Stimulated activated CD8-positive, alpha-beta memory T cell treated with anti-CD3 and anti-CD28 coated beads, Interleukin-15, amount 100 ng/mL, for 4 hours (primary cell): Measurements from ENCODE around the gene MEGF6.

Experiments used
- DNase-seq, 2 donors: peaks; one replicate each; pipeline ENCODE4 v3.0.0-alpha.2; 2020; ENCODE audit warnings: low read depth in 2 of 2

Gene MEGF6

DNA sequence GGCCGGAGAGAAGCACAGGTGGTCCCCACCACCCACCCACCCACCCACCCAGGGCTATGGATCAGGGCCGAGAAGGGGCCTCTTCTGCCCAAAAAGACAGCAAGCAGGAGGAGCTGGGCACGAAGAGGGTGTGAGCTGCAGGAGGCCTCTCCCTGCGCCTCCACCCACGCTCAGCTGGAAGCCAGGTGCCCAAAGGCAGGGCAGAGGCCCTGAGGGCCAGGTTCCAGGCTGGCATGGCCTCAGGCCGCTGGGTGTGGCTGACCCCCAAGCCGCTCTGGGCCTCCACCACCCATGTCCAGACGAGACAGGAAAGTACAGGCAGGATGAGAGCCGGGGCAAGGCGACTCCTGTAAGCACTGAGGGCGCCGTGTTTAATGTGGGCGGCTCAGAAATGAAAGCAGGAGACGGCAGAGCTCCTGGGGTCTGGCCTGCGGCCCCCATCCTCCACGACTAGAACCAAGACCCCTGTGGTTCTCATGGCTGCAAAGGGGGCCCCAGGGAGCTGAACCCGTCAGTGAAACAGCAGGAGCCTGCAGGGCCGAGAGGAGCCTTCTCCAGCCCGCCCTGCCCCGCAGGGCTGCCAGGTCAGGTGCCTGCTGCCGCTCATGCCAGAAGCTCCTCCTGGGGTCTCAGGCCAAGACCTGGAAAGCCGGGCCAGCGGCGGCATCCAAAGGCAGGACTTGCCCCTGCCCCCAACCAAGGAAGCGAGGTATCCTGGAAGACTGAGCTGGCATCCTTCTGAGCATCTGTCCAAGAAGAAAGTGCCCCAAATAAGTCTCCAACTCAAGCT, 56.0 kb downstream of the MEGF6 start:
- DNase-seq = no peak

DNA sequence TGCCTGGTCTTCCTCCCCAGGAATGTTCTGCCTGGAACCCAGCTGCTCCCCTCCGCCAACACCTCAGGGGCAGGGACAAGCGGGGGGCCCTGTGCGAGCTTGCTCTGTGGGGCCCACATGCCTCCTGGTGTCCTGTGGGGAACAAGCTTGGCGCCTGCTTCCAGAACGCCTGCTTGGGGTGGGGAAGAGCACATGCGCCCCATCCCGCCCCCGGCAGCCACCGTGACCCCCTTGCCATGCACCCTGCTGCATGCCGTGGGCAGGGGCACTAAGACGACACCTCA, 57.4 kb downstream of the MEGF6 start:
- no peak for DNase-seq

DNA sequence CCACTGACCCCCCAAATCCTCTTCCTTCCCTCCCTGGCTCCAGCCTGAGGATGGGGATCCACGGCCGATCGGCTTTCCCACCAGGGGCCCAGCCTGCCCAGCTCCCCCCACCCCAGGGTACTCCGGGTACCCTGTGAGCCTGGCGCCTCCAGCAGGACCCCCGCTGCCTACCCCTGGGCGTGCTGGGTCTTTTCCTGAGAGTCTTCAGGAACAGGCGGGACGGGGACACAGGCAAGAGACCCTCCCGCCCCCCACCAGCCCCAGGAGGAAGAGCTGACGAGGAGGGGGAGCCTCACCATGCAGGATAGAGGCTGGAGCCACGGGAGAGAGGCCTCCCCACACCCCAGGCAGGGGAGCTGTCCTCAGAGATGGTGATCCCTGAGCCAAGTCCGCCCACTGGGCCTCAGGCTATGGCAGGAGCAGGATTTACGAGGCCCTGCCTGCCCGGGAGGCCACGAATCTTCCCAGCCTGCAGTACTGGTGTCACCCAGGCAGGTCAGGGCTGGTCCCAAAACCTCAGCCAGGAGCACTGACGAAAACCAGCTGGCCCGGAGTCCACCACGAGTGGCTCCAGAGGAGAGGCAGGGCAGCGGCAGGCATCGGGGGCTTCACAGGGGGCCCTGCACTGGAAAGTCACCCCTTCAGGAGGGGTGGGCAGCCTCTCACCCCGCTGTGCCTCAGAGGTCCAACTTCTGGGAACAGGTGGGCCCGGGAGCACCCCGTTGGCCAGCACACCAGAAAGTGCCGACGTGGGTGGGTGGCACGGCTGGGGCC, 58.0 kb downstream of the MEGF6 start:
- DNase-seq = no peak

DNA sequence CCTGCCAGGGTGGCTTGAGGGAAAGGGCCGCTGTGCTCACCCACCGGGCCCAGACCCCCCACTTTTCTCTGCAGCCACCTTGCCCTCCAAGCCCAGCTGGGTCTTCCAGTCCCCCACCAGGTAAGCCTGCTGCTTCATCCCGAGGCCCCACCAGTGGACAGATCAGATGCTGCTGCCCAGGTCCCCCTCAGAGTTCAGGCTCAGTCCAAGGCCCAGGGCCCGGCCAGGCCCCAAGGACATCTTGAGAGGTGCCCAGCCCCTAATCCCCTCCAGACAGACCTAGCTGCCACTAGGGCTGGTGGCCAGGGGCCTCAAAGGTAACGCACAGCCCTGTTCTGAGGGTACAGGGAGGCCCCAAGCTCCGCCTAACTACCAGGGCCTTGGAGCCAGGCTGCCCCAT, 58.6 kb downstream of the MEGF6 start:
- no peak for DNase-seq

DNA sequence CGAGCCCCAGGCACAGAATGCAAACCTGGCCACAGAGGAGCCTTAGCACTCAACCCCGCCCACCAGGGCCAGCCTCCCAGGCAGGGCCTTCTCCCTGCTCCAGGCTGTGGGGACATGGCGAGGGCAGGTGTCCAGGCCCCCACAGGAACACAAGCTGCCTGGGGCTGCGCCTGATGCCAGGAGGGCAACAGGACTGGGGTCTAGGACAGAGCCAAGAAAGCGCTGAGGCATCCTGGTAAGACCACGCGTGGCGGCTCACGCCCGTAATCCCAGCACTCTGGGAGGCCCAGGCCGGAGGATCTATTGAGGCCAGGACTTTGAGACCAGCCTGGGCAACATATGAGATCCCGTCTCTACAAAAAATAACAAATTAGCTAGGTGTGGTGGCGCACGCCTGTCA, 59.1 kb downstream of the MEGF6 start:
- no peak for DNase-seq

DNA sequence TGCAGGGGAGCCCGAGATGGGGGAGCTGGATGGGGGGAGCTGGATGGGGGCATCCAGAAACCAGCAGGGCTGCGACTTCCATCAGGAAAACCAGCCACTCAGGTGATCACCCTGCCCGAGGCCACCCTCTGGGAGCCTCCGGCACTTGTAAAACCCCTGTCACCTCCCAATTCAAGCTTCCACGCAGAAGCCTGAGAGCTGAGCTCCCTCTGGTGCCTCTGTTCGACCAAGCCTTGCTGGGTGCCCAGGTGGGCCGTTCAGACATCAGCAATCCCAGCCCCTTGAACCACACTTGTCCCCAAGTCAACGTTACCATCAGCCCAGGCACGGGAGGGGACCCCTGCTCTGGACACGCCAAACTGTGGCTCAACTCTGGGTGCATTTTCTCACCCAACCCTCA, 59.6 kb downstream of the MEGF6 start:
- DNase-seq = no peak

DNA sequence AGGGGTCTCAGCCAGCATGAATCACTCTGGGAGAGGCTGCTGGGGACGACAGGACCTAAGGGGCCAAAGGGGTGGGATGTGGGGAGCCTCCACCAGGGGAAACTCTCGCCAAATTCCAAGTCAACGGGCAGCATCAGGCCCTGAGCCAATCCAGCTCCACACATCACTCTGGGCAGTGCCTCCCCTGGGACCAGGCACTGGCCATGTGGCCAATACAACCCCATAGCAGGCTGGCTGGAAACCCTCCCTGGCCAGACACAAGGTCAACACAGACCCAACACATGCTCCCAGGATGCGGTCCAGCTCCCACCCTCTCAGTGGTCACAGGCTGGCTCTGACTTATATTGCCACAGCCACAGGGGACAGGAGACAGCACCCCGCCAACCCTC, 60.0 kb downstream of the MEGF6 start:
- no peak for DNase-seq

DNA sequence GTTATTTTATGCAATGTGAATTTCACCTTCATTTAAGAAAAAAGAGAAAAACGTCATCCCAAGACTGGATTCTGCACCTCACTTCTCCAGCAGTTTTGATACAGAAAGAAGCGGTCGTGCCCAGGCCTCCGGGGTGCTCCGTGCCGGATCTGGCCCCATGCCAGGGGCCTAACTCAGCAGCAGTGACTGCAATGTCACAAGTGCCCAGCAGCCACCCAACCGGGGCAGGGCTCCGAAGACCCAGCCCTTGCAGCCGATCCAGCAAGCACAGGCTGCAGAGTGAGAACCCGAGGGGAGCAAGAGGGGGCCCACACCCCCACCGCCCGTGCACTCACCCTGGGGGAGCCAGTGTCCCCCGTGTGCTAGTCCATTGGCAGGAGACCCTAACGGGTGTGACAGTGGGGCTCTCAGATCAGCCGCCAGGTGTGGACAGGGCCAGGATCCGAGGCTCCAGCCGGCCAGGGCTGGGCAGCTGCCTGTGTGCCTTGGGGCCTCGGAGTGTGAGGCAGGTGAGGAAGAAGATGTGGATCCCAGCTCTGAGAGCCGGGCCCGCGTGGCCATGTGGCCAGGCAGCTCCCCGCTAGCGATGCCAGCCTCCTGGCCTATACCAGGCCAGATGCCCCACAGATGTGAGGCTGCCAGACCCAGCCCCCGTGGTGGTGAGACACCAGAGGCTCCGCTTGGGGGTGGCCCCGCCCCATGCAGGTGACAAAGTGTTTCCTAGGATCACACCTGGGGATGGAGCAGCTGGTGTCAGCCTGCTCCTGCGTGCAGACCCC, 60.6 kb downstream of the MEGF6 start:
- no peak for DNase-seq

DNA sequence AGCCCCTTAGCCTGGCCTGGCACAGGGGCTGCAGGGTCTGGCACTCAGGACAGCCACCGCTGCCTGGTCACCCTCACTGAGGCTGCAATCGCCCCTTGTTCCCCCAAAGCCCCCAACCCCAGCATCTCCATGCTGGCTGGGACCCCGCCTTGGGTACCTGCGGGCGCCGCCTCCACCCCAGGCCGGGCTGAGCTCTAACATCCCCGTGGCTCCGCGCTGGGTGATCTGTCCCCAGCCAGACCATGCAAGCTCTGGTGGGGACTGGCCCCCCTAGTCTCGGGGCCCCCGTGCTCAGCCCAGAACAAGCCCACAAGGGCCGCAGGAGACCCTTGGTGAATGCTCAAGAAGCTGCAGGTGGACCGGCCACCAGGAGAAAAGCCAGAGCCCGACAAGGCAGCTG, 62.4 kb downstream of the MEGF6 start:
- DNase-seq = no peak

DNA sequence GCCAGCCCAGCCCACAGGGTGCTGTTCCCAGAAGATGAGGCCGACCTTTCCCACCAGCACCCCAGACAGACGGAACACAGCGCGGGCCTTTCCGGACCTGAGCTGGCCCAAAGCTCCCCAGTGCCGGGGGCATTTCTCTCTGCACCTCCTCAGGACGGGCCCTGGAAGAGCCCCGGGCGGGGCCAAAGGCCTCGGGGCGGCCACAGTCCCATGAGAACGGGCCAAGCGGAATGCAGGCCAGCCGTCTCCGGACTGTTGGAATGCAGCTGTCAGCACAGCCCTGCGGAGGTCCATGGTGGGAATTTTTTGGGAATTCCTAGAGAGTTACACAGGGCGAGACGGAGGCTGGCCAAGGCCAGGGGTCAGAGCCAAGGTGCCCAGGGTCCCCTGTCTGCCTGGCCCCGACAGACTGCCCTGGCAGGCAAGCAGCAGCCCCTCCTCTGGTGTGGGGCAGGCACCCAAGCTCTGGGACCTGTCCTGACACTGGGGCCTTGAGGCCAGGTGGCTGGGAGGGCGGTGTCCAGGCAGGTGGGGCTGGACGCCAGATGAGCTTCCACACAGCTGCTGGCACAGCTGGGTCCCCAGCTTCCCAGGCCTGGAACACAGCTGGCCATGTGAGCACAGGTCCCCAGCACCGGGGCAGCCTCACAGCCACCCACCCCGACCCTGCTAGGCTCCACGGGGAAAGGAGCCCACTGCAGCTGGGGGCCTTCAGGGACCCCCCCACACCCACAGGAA, 63.0 kb downstream of the MEGF6 start:
- no peak for DNase-seq

DNA sequence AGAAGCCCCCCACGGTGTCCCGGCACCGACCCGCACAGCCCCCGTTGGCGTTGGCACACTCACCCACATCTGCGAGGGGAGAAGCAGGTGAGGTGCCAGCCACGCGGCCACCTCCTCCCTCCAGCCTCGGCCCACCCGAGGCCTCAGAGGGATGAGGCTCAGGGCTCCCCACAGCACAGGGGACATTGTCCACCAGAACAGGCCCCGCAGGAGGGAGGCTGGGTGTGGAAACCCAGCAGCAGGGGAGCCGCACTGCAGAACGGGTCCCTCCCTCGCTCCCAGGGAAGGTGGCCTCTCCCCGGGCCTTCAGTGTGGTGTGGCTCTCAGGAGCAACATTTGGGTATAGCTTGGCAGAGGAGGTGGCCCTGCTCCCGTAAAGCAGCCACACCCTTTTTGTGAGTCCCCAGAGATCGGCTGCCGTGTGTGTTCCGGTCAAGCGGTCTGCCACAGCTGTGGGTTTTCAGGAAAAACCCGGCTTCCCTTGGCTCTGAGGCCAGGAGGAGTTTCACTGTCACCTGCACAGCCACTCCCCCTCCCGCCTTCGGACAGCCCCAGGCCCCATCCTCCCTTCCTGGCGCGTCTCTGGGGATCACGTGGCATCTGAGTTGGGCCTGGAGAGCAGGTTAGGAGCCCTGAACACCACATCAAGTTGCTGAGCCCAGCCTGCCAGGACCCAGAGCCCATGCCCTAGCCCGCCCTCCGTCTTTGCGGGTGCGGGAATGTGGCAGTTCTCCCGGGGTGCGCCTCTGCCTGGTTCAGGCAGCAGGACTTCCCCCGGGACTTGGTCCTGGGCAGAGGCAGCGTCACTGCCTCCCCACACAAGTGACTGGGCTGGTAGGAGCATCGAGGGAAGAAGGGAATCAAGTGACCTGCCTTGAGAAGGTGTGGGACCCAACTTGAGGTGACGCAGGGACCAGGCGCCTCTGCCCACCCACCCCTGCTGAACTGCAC, 64.0 kb downstream of the MEGF6 start:
- no peak for DNase-seq

DNA sequence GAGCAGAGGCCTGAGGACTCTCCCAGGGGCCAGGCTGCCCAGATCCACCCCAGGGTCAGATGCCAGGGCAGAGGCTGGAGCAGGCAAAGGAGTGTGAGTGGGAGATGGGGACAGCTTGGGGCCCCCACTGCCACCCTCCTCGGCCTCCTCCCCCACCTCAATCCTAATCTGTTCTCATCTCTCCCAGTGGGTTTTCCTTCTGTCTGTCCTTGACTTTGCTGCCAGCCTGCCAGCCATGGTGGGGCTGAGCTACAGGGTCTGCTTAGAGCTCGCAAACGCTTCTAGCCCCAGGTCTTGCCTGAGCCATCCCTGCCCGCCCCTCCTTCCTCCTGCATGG, 65.3 kb downstream of the MEGF6 start:
- no peak for DNase-seq

DNA sequence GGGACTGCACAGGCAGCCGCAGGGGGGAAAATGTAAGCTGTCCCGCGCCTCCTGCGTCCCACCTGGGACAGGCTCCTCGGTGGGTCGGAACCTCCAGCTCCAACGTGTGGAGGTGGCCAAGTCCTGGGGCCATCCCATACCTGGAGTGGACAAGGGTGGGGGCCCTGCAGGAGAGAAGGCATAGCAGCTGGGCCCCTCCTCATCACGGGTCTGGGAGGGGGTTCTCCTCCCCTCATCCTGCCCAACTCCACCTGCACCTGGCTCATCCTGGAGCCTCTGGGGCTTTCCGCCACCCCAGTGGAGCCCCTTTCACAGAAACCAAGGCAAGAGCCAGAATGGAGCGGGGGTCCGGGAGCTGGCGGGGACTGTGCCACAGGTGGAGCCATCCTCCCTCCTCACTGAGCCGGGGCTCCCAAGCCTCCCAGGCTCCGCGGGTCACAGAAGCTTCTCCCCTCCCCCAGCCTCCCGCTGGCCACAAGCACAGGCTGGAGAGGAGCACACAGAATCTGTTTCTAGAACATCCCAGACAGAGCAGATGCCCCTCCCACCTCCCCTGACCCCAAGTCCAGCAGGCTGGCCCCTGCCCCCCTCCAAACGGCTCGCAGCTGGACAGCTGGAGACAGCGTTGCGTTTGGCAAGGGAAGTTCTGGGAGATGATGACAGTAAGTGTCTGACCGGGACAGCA, 65.8 kb downstream of the MEGF6 start:
- no peak for DNase-seq

DNA sequence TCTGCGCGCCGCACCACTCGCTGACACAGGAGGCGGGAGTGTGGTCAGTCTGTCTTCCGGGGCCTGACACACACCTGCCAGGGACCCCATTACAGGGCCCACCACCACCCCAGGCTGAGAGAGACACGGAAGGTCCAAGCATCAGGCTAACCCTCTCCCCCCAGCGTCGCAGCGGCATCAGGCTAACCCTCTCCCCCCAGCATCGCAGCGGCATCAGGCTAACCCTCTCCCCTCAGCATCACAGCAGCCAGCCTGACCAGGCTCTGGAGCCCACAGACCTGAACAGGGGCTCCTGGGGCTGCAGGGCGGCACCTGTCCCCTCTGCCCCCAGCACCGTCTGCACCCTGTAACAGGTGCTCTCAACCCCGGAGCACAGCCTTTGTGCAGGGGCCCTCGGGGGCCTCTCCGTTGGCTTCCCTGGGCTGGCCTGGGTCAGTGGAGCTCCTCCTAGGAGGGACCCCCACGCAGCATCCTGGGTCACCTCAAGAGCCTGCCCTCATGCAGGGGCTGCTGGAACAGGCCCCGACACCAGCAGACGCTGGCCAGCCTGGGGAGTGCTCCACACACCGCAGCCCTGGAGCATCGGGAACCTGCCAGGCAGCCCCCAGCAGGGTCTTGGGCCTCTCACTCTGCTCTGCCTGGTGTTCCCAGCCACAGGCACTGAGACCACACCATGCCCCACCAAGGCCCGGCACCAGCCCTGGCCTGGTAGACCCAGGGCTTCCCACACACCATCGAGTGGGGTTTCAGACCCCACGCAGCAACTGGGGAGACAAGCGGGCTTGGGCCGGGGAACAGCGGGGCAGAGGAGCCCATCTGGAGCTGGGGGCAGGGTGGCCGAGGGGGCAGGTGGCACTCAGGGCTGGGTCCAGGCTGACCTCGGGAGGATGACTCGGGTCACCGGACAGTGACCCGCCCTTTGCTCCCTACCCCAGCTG, 67.0 kb downstream of the MEGF6 start:
- DNase-seq = no peak

DNA sequence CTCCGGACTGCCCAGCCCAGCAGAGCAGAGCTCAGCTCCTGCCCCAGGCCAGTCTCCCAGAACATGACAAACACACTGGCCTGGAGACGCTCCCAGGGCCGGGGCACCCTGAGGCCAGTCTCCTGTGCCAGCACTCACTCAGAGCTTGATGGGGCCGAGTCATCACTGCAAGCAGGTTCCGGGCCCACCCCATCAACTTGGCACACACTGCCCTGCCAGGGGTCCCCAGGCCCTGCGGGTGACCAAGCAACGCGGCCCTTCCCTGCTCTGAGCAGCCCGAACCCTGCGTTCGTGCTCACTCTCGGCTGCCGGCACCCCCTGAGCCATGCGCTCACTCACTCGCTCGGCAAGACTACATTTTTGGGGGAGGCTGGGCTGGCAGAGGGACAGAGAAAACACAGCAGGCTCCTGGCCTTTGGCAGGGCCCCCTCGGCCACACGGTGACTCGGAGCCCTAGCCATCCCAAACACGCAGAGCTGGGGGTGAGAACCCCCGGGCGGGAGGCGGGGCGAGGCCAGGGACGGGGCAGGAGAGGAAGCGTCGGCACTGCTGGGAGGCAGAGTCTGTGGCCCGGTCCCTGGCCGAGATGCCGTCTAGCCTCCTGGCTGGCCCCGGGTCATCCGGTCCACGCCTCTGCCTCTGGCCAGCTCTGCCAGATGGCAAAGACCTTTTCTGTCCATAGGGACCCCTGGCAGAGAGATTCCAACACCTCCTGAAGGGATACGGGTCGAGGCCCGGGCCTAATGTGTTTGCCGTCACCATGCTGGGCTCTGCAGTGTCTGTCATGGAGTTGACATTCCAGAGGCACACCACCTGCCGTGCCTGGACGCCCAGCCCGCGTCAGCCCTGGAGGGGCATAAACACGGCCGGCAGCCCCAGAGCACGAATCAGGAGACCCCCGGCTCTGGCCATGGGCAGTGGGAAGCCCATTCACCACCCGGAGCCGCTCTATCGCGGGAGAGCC, 68.0 kb downstream of the MEGF6 start:
- DNase-seq = no peak

DNA sequence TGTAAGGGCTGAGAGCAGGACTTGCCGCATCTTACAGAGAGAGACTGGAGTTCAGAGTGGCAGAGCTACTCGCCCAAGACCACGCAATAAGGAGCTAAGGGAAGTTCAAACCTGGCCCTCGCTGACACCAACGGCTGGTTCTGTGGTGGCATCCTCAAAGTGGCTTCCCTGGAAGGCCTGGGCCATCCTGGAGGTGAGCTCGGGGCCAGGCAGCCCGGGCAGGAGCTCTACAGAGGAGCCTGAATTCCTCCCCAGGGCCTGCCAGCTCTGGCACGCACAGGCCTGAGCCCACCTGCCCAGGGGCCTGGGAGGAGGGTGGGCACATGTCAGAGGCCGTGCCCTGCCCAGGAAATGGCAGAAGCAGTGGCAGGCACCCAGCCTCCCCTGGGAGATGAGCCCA, 68.6 kb downstream of the MEGF6 start:
- DNase-seq = no peak

DNA sequence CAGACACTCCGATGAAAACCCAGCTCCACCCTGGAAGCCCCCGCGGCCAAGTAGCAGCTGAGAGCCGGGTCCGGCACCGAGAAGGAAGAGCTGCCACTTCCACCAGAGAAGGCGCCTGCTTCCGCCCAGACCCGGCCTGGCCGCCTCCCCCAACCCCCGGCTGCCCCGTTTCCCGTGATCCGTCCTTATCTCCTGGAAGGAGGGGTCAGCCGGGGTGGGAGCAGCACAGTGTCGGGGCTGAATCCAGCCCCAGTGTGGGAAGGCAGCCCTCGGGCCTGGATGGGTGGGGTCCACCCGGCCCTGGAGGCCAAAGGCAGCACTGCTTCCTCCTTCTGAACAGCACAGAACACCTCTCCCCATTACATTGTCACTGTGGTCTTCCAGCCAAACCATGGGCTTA, 69.4 kb downstream of the MEGF6 start:
- no peak for DNase-seq

DNA sequence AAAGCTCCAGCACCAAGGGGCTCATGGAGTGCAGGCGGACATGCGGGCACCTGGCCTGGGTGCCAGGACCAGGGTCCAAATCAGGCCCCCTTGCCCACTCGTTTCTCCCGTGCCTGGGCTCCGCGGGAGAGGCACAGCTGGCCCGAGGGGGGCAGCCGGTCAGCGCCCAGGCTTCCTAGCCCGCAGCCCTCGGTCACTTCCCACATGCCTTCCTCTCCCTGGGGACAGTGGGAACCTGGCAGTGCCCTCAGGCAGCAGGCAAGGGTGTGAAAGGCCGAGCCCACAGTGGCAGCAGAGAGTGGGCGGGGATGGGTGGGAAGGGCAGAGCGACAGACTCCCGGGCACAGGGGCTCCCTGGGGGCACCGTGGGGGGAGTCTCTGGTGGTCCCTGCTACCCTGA, 69.8 kb downstream of the MEGF6 start:
- no peak for DNase-seq
